SU-DHL-6 (cell line): ENCODE results near the gene MDP1.
A peak's percentile ranks its signal among the peaks of the same experiment; 100 is the strongest.

ENCODE experiments used
- H2AFZ ChIP-seq: fragments of 200-600 bp; sonication (generic); 2 replicates; pipeline ENCODE4 v1.6.1; 2014; ENCODE audit warnings: low read depth, mild to moderate bottlenecking, moderate library complexity, mixed read lengths, antibody characterized with exemption, low read length; ENCODE audit not compliant: severe bottlenecking
- H3F3A ChIP-seq: fragments of 200-600 bp; shearing (Covaris generic); 2 replicates; pipeline ENCODE4 v1.6.0; 2016; ENCODE audit warnings: antibody characterized with exemption, mild to moderate bottlenecking; ENCODE audit not compliant: insufficient read depth
- H3K27ac ChIP-seq: fragments of 200-600 bp; sonication (generic); 2 replicates; pipeline ENCODE4 v1.5.1; 2016; ENCODE audit warnings: low read depth, mild to moderate bottlenecking, low read length, moderate library complexity, mixed read lengths
- H3K27me3 ChIP-seq: fragments of 200-600 bp; sonication (generic), shearing (Covaris generic); 2 replicates; pipeline ENCODE4 v1.6.0; 2014; ENCODE audit warnings: mild to moderate bottlenecking, low read length
- H3K36me3 ChIP-seq: fragments of 200-600 bp; sonication (generic); 2 replicates; pipeline ENCODE4 v1.6.1; 2014; ENCODE audit warnings: mild to moderate bottlenecking, low read length, mixed read lengths
- H3K4me2 ChIP-seq: fragments of 300-600, 200-600 bp; shearing (Covaris generic), sonication (generic); 2 replicates; pipeline ENCODE4 v1.6.0; 2014; ENCODE audit warnings: low read length, low read depth, mild to moderate bottlenecking; ENCODE audit not compliant: poor library complexity, severe bottlenecking
- H3K4me3 ChIP-seq: fragments of 200-600 bp; sonication (generic); 2 replicates; pipeline ENCODE4 v1.5.1; 2014; ENCODE audit warnings: antibody characterized with exemption, low read length, mild to moderate bottlenecking, mixed read lengths; ENCODE audit not compliant: insufficient read depth, poor library complexity, severe bottlenecking
- H3K79me2 ChIP-seq: fragments of 200-600 bp; sonication (generic); 2 replicates; pipeline ENCODE4 v1.6.1; 2014; ENCODE audit warnings: mild to moderate bottlenecking, low read length, moderate library complexity; ENCODE audit not compliant: insufficient read depth
- H3K9ac ChIP-seq: fragments of 200-600 bp; sonication (generic); 2 replicates; pipeline ENCODE4 v1.7.0; 2014; ENCODE audit warnings: mild to moderate bottlenecking, low read length
- H3K9me2 ChIP-seq: fragments of 200-600 bp; sonication (generic); replicated peaks from 2 replicates; pipeline ENCODE4 v1.6.1; 2014; ENCODE audit warnings: low read length; ENCODE audit not compliant: insufficient read depth
- H3K9me3 ChIP-seq: fragments of 200-600 bp; sonication (generic); 2 replicates; pipeline ENCODE4 v1.6.1; 2014; ENCODE audit warnings: low read length, mixed read lengths; ENCODE audit not compliant: insufficient read depth
- H4K20me1 ChIP-seq: fragments of 200-600 bp; sonication (generic); 2 replicates; pipeline ENCODE4 v1.6.1; 2014; ENCODE audit warnings: low read depth, mild to moderate bottlenecking, antibody characterized with exemption, low read length, moderate library complexity, mixed read lengths
- CTCF ChIP-seq: fragments of 200-600 bp; sonication (generic); IDR thresholded peaks from one replicate; pipeline ENCODE4 v1.5.1; 2017; ENCODE audit warnings: antibody characterized with exemption, mild to moderate bottlenecking, low read length, moderate library complexity; ENCODE audit not compliant: insufficient read depth, poor library complexity, severe bottlenecking
- EZH2phosphoT487 ChIP-seq: fragments of 200-600 bp; sonication (generic), shearing (Covaris generic); conservative IDR thresholded peaks from 2 replicates; pipeline ENCODE4 v1.6.1; 2018; ENCODE audit warnings: mild to moderate bottlenecking, antibody characterized with exemption, low read length, moderate library complexity, mixed read lengths

MDP1 gene

DNA sequence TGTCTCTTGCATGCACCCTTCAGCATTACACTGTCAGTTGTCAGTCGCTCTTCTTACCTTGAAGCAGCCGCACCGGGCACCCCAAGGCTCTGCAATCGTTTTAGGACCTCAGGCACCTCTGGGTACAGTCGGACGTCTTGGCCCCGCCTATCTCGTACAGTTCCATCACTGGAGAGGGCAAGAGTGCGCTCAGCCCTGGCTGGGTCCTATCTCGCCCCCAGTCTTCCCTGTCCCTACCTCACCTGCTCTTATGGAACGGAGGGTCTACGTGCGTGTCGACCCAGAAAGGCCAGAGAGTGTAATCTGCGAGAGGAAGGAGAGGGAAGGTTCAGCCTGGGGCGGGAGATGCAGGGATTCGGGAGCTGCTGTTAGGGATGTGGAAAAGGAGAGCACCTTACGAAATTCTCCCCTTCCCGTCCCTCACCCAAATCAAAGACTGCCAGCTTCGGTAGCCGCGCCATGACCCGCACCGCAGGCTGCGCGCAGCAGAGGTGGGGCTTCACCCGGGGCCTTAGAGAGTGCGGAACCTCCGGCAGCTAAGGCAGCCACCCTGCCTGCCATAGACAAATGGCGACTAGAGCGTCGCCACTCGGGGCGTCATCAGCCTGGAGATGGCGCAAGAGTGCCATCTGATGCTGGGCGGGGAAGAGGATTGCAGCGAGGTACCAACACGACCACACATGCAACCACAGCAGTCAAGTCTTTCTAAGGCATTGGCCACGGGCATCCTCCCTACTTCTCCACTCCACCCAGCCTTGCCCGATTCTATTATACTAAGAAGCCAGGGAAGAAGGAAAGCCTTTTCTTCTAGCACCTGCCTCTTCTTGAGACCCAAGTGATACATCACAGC is at the start of gene MDP1:
MDP1 (minus strand) TSS at position 572 of the 850 bp plus-strand sequence; CDS start at position 461, 111 bp downstream.
- Histone ChIP-seq H3K4me2 (peak within 1 kb of the TSS; percentile 59), H3K9me3 (no peaks in the 10 kb centered on the region), H3K9me2 (no peaks in the 10 kb centered on the region), H3K9ac (peak within 1 kb of the TSS; percentile 87), H3K4me3 (peak within 1 kb of the TSS; percentile 63), H3F3A (peaks cover 26% of the 10 kb centered on the region), H3K79me2 (peaks cover 10% of the 10 kb centered on the region), H2AFZ (peak within 1 kb of the TSS; percentile 41), H3K27me3 (no peaks in the 10 kb centered on the region), H3K36me3 (no peaks in the 10 kb centered on the region), H3K27ac (peak within 1 kb of the TSS; percentile 74), H4K20me1 (no peaks in the 10 kb centered on the region)
- TF ChIP-seq EZH2phosphoT487 = no peak
- TF ChIP-seq CTCF = peak; percentile 58

- no peaks in the 10 kb centered on the region for H4K20me1 ChIP-seq
- no peak overlapping the region for H3K4me3 ChIP-seq
- no peak overlapping the region for H3K4me2 ChIP-seq
- H3K9ac ChIP-seq = no peak overlapping the region
- no peaks in the 10 kb centered on the region for H3K79me2 ChIP-seq
- no peaks in the 10 kb centered on the region for H3K9me3 ChIP-seq
- no peak overlapping the region for H3K27ac ChIP-seq
- no peaks in the 10 kb centered on the region for H3F3A ChIP-seq
- no peak overlapping the region for H2AFZ ChIP-seq
- H3K36me3 ChIP-seq = no peaks in the 10 kb centered on the region
- no peak for TF ChIP-seq CTCF
- TF ChIP-seq EZH2phosphoT487 = no peak
- no peaks in the 10 kb centered on the region for H3K9me2 ChIP-seq
- H3K27me3 ChIP-seq = no peaks in the 10 kb centered on the region
Observed at GRCh38 chr14:24264298-24264697, 48.4 kb upstream of the MDP1 start.

DNA sequence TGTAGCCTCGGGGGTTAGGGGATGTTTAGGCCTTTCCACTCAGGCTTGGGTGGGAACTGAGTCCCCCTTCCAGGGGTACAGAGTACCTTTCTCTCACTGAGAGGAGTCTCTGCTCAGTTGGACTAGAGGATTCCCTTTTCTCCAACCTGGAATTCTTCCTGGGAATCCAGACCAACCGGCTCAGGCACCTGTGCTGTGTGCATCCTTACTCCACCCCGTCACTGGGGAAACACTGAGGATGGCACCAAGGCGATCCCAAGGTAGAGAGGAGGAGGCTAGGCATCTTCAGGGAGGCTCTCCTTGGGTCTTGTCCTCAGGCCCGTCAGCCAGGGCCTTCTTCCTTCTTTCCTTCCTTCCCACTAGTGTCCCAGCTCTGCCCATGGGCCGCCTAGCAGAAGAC is 48.0 kb upstream of the MDP1 start:
- Histone ChIP-seq H3K4me2 (no peak overlapping the region), H3K27me3 (no peaks in the 10 kb centered on the region), H3K36me3 (no peaks in the 10 kb centered on the region), H3K4me3 (no peak overlapping the region), H3K27ac (no peak overlapping the region), H3K9me2 (no peaks in the 10 kb centered on the region), H3K9me3 (no peaks in the 10 kb centered on the region), H3F3A (no peaks in the 10 kb centered on the region), H3K9ac (no peak overlapping the region), H2AFZ (no peak overlapping the region), H4K20me1 (no peaks in the 10 kb centered on the region), H3K79me2 (no peaks in the 10 kb centered on the region)
- TF ChIP-seq CTCF (no peak), EZH2phosphoT487 (no peak)
